AG10803 (cell line): ENCODE measurements around the gene SHC3.

Experiments used
- DNase-seq: peaks from one replicate; pipeline ENCODE4 v3.0.0; 2010; ENCODE audit warnings: low read depth
- H3K4me3 ChIP-seq: 2 replicates; pipeline ENCODE4 v1.5.1; 2011; ENCODE audit warnings: mild to moderate bottlenecking, low read length, control low read depth
- TF ChIP-seq, protein P1 (sequence below): conservative IDR thresholded peaks from 2 replicates; pipeline ENCODE4 v1.5.1; 2011; ENCODE audit warnings: mild to moderate bottlenecking, low read length, control low read depth, inconsistent platforms

SHC3 gene, protein sequence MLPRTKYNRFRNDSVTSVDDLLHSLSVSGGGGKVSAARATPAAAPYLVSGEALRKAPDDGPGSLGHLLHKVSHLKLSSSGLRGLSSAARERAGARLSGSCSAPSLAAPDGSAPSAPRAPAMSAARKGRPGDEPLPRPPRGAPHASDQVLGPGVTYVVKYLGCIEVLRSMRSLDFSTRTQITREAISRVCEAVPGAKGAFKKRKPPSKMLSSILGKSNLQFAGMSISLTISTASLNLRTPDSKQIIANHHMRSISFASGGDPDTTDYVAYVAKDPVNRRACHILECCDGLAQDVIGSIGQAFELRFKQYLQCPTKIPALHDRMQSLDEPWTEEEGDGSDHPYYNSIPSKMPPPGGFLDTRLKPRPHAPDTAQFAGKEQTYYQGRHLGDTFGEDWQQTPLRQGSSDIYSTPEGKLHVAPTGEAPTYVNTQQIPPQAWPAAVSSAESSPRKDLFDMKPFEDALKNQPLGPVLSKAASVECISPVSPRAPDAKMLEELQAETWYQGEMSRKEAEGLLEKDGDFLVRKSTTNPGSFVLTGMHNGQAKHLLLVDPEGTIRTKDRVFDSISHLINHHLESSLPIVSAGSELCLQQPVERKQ

DNA sequence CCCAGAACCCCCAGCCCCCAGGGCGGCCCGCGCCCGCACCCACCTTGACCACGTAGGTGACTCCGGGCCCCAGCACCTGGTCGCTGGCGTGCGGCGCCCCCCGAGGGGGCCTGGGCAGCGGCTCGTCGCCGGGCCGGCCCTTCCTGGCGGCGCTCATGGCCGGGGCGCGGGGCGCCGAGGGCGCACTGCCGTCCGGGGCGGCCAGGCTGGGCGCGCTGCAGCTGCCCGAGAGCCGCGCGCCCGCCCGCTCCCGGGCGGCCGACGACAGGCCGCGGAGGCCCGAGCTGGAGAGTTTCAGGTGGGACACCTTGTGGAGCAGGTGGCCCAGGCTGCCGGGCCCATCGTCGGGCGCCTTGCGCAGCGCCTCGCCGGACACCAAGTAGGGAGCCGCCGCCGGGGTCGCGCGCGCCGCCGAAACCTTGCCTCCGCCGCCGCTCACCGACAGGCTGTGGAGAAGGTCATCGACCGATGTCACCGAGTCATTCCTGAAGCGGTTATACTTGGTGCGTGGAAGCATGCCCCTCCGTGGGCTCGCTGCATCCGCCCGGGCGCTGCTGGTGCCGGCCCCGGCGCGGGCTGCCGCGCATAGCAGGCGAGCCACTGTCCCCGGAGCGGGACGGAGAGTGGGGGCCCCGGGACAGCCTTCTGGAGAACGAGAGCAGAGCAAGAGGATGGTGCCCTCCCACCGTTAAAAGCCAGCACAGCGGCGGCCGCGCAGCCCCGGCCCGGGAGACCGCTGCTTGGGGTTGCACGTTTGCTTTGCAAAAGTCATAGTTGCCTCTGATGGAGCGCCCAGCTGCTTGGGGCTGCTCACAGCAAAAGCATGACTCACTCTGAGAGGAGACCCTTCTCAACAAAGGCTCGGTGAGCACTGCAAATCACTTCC is at the start of gene SHC3:
SHC3 (minus strand) TSS at position 875 of the 886 bp plus-strand sequence; CDS start at position 517, 358 bp downstream.
- H3K4me3 ChIP-seq: peak within 1 kb of the TSS; percentile 59
- TF ChIP-seq, protein P1, sequence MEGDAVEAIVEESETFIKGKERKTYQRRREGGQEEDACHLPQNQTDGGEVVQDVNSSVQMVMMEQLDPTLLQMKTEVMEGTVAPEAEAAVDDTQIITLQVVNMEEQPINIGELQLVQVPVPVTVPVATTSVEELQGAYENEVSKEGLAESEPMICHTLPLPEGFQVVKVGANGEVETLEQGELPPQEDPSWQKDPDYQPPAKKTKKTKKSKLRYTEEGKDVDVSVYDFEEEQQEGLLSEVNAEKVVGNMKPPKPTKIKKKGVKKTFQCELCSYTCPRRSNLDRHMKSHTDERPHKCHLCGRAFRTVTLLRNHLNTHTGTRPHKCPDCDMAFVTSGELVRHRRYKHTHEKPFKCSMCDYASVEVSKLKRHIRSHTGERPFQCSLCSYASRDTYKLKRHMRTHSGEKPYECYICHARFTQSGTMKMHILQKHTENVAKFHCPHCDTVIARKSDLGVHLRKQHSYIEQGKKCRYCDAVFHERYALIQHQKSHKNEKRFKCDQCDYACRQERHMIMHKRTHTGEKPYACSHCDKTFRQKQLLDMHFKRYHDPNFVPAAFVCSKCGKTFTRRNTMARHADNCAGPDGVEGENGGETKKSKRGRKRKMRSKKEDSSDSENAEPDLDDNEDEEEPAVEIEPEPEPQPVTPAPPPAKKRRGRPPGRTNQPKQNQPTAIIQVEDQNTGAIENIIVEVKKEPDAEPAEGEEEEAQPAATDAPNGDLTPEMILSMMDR: no peak
- DNase-seq: peak; percentile 15

DNA sequence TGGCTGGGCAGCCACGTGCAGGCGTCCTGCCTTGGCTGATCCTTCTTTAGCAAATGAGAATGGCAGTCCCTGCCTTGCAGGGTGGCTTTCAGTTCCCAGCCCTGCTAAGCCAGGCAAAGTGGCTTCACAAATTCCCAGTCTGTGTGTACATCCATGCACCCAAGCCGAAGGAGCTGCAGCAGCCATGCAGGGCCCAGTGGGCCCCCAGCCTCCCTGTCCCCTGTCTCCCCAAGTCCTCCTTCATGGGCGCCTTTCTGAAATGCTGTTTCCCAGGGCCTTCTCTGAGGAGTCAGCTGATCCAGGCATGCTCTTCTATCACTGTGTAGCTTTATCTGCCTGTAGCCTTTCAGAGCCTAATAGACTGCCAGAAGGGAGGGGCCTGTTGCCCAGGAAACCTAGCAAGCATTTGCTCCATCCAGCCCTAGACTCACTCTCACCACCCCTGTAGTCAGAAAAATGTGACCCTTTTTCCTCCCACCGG is 47.4 kb upstream of the SHC3 start:
- DNase-seq: no peak
- no peak overlapping the region for H3K4me3 ChIP-seq
- TF ChIP-seq, protein P1: no peak

DNA sequence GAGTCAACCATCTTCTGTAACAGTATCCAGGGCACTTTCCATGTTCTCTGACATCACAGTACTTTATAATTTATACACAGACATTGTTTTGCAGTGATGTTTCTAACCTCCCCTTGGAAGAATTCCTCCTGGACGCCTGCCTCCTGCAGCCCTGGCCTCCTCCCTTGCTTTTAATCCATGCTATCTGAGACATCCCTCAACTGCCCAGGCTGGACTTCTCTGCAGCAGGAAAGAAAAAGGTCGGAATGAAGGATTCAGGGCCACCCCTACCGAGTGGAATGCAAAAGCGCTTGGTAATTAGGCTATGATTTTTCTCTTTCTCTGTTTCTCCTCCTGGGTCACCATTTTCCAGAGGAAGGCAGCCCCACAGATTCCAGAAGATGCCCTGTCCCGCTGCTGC is 47.0 kb upstream of the SHC3 start:
- TF ChIP-seq, protein P1: peak; percentile 32
- no peak overlapping the region for H3K4me3 ChIP-seq
- DNase-seq: peak; percentile 46

DNA sequence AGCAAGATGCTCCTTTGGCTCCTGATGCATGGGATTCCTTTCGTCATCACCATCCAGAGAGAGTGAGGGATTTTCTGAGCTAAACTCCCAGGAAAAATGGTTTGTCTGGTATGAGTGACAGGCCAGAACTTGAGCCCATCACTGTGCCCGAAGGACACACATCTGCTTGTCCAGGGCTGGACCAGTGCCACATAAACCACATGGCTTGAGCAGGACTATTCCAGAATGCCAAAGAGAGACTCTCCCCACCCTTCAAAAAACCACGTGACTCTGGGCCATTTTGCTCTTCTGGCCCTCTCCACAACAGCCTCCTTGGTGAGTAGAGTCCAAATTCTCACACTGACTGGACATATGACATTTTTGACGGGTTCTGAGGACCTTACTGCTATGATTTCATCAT is 46.4 kb upstream of the SHC3 start:
- no peak for DNase-seq
- TF ChIP-seq, protein P1: no peak
- H3K4me3 ChIP-seq: no peak overlapping the region

DNA sequence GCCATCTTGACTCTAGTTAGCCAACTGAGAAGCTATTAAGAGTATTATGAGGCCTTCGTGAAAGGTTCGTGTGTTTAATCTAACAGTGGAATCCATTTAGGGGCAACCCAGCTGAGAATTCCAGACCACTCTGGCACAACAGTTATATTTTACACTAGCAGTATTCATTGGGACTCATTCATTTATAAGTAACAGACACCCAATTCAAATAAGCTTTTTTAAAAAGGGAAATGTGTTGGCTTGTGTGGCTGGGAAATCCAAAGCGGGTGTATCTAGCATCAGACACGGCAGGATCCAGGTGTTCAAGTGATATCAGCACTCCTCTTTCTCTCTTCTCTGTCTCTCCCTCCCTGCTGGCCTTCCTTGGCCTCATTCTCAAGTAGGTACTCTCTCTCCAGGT is 46.0 kb upstream of the SHC3 start:
- no peak for DNase-seq
- H3K4me3 ChIP-seq: no peak overlapping the region
- TF ChIP-seq, protein P1: no peak

DNA sequence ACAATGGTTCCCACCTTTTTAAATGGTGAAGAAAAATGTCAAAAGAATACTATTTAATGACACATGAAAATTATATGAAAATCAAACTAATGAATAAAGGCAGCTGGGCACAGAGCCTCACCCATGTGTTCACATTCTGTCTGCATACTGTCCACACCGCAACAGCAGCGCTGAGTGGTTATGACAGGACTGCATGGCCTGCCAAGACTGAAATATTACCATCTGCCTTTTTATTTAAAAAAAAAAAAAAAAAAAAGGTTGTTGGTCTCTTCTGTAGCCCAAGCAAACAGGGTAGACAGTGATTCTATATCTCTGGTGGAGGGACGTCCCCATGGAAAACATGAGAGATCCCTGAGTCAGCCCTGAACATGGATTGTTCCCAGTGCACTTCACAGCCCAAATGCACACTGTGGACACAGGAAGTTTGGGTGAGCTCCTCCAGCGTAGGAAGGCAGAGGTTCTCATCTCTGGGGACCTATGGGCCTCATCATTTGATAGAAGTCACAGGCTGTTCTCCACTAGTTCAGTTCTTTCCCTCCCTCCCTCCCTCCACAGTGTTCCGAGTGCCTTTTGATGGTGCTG is 44.9 kb upstream of the SHC3 start:
- peak; percentile 69 for DNase-seq
- TF ChIP-seq, protein P1: no peak
- H3K4me3 ChIP-seq: no peak overlapping the region
